ENCODE results near the gene NFKB1. TPM values are rescaled to one million over a fixed set of nuclear protein-coding genes. Genes with fewer than 3 reads are reported as not detected.
"Not testable (repeated sequence)": the region's sequence is repeated elsewhere in the genome, so short reads cannot be mapped to it uniquely, and the experiment has no call there.

NFKB1 gene
- total RNA-seq, 4 donors from 2014 or later: 31.6 to 42.1 (median 39.7) TPM

GRCh38 chr4:102472441-102473013 lies 28.6 kb upstream of the NFKB1 start:
- H3K27me3 ChIP-seq: no peaks in the 10 kb centered on the region
- no peak for DNase-seq (ENCODE audit: extremely low spot score)
- WGBS: 85% methylated on average over 1 of the region's 1 CpG
- intact Hi-C loops (cut with DNase I): no loop called here
- H3K4me3 ChIP-seq: no peak overlapping the region
- no peaks in the 10 kb centered on the region for H3K36me3 ChIP-seq
- no peaks in the 10 kb centered on the region for H3K4me1 ChIP-seq
- H3K9me3 ChIP-seq: no peaks in the 10 kb centered on the region
- no peak for TF ChIP-seq EP300 (IDR thresholded peaks at IDR 0.05)
- H3K27ac ChIP-seq (replicated peaks in 1 of 4): no peak overlapping the region

GRCh38 chr4:102473476-102473875 lies 27.7 kb upstream of the NFKB1 start:
- Histone ChIP-seq H3K9me3 (no peaks in the 10 kb centered on the region), H3K27ac (replicated peaks in 1 of 4) (no peak overlapping the region), H3K27me3 (no peaks in the 10 kb centered on the region), H3K4me1 (no peaks in the 10 kb centered on the region), H3K36me3 (no peaks in the 10 kb centered on the region), H3K4me3 (no peak overlapping the region)
- TF ChIP-seq EP300 (IDR thresholded peaks at IDR 0.05): no peak
- no peak for TF ChIP-seq CTCF (IDR thresholded peaks at IDR 0.05)
- TF ChIP-seq POLR2AphosphoS5 (IDR thresholded peaks at IDR 0.05): no peak
- no peak for TF ChIP-seq POLR2A (IDR thresholded peaks at IDR 0.05; ENCODE audit: low read depth)
- DNase-seq (ENCODE audit: extremely low spot score): no peak
- intact Hi-C loops (cut with DNase I): no loop called here
- WGBS: 67% methylated on average over 1 of the region's 1 CpG

GRCh38 chr4:102474736-102475504 lies 26.2 kb upstream of the NFKB1 start:
- intact Hi-C loops (cut with DNase I): no loop called here
- WGBS: 88% methylated on average over 3 of the region's 5 CpGs
- Histone ChIP-seq H3K36me3 (no peaks in the 10 kb centered on the region), H3K9me3 (peaks cover 0 to 6% (median 0%) of the 10 kb centered on the region in 4 donors), H3K27me3 (no peaks in the 10 kb centered on the region), H3K4me1 (no peaks in the 10 kb centered on the region), H3K4me3 (no peak overlapping the region), H3K27ac (replicated peaks in 1 of 4) (no peak overlapping the region)
- DNase-seq (ENCODE audit: extremely low spot score): no peak
- TF ChIP-seq EP300 (IDR thresholded peaks at IDR 0.05) (no peak), CTCF (IDR thresholded peaks at IDR 0.05) (no peak)

GRCh38 chr4:102477657-102478056 lies 23.5 kb upstream of the NFKB1 start:
- peaks cover 0 to 6% (median 0%) of the 10 kb centered on the region in 4 donors for H3K9me3 ChIP-seq
- intact Hi-C loops (cut with DNase I): no loop called here
- H3K27ac ChIP-seq (replicated peaks in 1 of 4): no peak overlapping the region
- no peak for DNase-seq (ENCODE audit: extremely low spot score)
- no peak overlapping the region for H3K4me3 ChIP-seq
- TF ChIP-seq POLR2A (IDR thresholded peaks at IDR 0.05; ENCODE audit: low read depth) (no peak), CTCF (IDR thresholded peaks at IDR 0.05) (no peak), EP300 (IDR thresholded peaks at IDR 0.05) (no peak), POLR2AphosphoS5 (IDR thresholded peaks at IDR 0.05) (no peak)
- 85% methylated on average over 3 of the region's 3 CpGs for WGBS
- H3K36me3 ChIP-seq: no peaks in the 10 kb centered on the region
- H3K27me3 ChIP-seq: no peaks in the 10 kb centered on the region
- H3K4me1 ChIP-seq: no peaks in the 10 kb centered on the region

- Histone ChIP-seq H3K36me3 (no peaks in the 10 kb centered on the region), H3K27me3 (no peaks in the 10 kb centered on the region), H3K4me1 (no peaks in the 10 kb centered on the region), H3K4me3 (no peak overlapping the region), H3K9me3 (peaks cover 0 to 6% (median 0%) of the 10 kb centered on the region in 4 donors), H3K27ac (replicated peaks in 1 of 4) (no peak overlapping the region)
- DNase-seq (ENCODE audit: extremely low spot score): no peak
- WGBS: 79% methylated on average over 7 of the region's 7 CpGs
- intact Hi-C loops (cut with DNase I): no loop called here
- TF ChIP-seq POLR2AphosphoS5 (IDR thresholded peaks at IDR 0.05) (no peak), CTCF (IDR thresholded peaks at IDR 0.05) (no peak), POLR2A (IDR thresholded peaks at IDR 0.05; ENCODE audit: low read depth) (no peak), EP300 (IDR thresholded peaks at IDR 0.05) (no peak)
Observed at GRCh38 chr4:102478186-102478585, 23.0 kb upstream of the NFKB1 start.

- H3K4me1 ChIP-seq; H3K9me3 ChIP-seq; intact Hi-C loops (cut with DNase I); DNase-seq (ENCODE audit: extremely low spot score); H3K36me3 ChIP-seq; H3K27me3 ChIP-seq; H3K4me3 ChIP-seq; H3K27ac ChIP-seq (replicated peaks in 1 of 4): not testable (repeated sequence)
- WGBS: 88% methylated on average over 2 of the region's 2 CpGs
Observed at GRCh38 chr4:102479832-102480231, 21.3 kb upstream of the NFKB1 start.

Data from esophagus muscularis mucosa (tissue), 4 donors.